ENCODE results near the gene HDAC5.
"Not testable (repeated sequence)": the region's sequence is repeated elsewhere in the genome, so short reads cannot be mapped to it uniquely, and the experiment has no call there.

The HDAC5 gene

DNA sequence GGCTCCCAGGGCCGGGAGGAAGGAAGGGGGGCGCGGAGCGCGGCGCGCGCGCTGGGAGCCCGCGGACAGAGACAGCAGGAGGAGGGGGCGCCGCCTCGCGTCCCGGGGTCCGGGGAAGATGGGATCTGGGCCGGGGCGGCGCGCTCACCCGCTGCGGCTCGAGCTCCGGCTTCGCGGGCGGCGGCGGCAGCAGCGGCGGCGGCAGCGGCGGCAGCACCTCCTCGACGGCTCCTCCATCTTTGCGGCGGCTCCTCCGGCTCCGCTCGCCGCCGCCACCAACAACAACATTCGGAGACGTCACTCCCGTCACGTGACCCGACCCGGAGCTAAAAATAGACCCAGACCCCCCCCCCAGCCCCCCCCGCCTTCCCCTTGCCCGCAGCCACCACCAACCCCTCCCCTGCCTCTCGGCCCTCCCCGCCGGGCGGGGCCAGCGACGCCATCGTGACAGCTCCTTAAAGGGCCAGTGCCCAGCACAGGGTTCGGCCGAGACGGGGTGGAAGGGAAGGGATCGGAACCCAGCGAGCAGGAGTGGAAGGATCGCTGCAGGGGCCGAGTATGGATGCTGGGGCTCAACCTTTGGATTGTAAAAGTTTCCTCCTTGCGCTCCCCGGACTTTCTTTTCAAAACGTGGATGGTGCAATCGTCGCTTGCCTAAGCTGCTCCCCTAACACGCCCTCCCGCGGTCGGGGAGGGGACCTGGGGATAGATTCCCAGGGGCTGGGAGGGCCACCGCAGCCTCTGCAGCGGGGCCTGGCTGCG is at the start of gene HDAC5:
TSS of gene HDAC5 (minus strand) at position 286 of the 762 bp plus-strand sequence. CDS start 6,126 bp downstream, outside the sequence.
- peak; percentile 94 for DNase-seq

DNA sequence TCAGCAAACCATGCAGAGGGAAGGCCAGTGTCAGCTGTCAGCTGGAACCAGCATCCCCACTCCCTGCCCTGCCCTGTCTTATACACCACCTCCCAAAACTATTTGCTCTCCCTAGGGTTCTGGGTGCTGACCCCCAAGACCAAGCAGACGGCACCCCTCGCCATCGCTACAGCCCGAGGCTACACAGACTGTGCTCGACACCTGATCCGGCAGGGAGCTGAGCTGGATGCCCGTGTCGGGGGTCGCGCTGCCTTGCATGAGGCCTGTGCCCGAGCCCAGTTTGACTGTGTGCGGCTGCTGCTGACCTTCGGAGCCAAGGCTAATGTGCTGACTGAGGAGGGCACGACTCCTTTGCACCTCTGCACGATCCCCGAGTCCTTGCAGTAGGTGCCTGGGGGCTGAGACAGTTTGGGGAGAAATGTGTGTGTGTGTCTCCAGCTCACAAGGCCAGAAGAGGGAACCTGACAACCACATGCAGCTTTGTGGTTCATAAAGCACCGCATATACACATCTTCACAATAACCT is 48.6 kb upstream of the HDAC5 start:
- no peak for DNase-seq

DNA sequence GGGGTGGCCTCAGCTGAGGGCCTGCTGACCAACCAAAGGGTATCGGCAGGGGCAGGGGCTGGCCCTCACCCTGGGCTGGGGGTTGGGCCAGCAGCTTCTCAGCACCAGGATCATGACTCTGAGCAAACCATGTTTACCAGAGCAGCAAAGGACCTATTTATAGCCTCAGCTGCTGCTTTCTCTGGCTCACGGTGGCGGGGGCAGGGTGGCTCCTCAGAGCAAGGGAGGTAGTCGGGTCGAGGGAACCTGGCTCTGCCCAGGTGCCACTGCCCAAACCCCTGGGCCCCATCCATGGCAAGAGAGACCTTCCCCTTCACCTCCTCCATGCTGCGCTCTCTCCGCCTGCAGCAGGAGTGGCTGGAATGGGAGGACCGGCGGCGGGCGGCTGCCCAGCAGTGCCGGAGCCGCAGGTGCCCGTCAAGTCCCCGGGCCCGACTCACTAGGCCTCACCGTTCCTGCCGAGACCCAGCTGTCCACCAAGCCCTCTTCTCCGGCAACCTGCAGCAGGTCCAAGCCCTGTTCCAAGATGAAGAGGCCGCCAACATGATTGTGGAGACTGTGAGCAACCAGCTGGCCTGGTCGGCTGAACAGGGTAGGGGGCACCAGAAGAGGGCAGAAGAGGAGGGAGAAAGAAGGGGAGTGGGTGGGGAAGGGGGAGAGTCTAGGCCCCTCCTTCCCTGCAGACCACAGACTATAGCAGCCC is 47.2 kb upstream of the HDAC5 start, which contains the start of gene ASB16:
TSS of gene ASB16 (plus strand) at position 206 of the 703 bp plus-strand sequence. CDS start at position 292, 86 bp downstream.
- no peak for DNase-seq

DNA sequence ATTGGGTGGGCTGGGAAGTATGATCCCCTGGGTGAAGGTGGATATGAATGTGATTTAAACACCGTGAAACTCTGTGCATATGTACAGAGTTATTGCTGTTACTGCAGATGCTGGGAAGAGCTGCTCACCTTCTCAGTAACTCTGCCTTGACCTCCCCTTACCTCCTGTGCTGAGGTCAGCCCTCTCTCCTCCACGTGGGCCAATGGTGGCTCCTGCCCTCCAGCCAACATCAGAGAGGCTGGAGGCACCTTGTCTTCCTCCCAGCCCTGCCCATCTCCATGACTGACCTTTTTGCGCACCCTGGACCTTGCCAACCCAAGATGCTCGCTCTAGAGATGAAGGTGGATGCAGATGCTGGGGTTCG is 46.7 kb upstream of the HDAC5 start:
- DNase-seq, result no peak

DNA sequence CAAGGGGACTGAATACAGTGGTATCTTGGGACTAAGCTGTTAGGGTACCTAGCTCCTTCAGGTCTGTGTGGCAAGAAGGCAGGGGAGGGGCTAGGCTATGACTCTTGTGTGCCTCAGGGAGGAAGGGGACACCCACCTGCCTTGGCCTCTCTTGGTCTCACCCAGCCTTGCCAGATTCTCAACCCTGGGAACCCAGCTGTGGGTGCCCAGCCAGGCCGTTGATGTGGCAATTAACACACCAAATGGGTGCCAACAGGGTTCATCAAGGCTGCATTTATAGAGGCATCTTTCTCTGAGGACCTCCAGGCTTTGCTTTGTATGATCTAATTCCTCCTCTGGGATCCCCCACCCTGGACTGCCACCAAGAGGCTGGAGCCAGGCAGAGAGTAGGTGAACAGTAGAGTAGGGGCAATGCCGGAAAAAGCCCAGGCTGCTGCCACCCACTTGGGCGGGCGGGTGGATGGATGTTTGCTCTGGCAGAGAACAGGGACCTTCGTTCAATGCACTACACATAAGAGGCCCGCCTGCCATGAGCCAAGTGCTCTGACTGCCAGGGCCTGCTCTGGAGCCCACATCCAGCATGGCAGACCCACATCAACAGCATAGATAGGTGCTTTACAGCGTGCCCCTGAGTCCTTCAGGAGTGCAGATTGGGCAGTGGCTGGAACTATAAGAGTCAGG is 43.9 kb upstream of the HDAC5 start:
- DNase-seq, result no peak

DNA sequence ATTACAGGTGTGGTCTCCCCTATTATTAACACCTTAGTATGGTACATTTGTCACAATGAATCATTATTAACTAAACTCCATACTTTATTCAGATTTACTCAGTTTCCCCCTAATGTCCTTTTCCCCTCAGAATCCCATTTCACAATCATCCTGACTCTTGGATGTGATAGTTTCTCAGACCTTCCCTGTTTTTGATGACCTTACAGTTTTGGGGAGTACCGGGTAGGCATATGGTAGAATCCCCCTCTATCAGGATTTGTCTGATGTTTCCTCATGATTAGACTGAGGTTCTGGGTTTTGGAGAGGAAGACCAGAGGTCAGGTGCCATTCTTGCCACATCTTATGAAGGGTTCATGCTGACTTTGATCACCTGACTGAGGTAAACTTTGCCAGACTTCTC is 41.0 kb upstream of the HDAC5 start:
- DNase-seq, result no peak

DNA sequence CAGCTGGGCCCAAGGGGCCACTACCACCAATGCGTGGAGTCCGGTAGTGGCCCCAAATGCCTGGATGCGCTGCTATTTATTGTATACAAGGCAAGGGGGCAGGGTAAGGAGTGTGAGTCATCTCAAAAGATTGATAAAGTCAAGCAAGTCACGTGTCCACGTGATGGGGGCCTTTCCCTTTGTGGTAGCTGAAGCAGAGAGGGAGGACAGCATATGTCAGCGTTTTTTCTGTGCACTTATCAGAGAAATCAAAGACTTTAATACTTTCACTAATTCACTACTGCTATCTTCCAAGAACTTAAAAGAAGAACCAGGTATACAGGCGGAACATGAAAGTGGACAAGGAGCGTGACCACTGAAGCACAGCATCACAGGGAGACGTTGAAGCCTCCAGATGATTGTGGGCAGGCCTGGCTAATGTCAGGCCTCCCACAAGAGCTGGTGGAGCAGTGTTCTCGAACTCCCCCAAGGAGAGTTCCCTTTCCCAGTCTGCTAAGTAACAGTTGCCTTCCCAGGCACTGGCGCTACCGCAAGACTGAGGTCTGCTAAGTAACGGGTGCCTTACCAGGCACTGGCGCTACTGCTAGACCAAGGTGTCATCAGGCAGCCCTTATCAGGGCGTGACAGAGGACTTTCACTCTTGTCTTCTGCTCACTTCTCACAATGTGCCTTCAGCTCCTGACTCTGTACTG is 36.2 kb upstream of the HDAC5 start:
- DNase-seq, result no peak

DNA sequence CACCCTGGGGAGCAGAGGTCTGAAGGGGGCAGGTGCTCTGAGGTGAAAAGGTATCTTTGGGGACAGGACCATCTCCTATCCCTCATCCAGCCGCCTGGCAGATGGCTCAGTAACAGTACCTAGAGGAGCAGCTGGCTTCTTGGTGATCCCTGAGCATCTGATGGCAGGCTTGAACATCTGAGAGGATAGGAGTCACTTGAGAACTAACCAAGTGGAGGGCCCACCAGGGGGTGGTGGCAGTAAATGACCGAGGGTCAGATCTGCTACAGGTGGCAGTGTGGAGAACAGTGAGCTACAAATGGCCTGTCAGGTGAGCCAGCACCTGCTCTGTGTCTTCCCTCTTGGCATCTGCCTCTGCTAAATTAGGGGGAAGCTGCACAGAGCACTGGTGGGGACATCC is 32.0 kb upstream of the HDAC5 start:
- DNase-seq, result no peak

DNA sequence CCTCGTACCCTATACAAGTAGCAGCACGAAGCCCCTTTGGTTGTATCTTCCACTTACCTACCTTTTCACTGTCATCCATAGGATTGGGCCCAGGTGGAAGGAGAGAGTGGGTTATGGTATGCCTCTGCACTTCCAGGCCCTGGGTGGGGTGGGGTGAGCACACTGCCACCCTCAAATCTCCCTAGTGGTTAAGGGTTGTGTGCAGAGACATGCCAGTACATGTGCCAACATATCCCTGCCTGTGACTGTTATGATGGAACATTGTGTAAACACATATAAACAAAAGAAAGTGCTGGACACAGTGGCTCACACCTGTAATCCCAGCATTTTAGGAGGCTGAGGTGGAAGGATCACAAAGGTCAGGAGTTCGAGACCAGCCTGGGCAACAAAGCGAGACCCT is 29.4 kb upstream of the HDAC5 start:
- DNase-seq, result no peak

DNA sequence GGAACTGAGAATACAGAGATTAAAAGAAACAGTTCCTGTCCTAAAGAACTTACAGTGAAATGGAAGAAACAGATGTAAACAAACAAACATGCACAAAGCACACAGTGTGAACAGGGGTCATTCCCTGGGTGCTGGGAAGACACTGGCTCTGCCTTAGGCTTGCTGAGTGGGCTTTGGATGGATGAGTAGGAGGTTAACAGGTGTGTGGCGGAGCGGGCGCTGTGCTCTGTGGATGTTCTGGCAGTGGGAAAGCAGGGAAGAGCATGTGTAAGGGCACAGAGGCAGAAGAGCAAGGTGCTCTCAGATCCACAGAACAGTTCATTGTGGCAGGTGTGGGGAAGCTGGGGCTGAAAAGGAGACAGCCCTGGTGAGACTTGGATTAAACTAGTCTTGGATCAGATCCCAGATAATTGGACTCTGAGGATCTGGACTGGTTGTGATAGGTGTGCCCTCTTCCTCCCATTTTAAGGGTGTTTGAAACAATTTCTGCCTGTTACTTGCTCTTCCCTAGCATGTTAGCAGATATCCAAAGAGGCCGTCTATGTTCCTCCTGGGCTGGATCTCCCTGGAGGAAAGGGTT is 26.4 kb upstream of the HDAC5 start:
- no peak for DNase-seq

DNA sequence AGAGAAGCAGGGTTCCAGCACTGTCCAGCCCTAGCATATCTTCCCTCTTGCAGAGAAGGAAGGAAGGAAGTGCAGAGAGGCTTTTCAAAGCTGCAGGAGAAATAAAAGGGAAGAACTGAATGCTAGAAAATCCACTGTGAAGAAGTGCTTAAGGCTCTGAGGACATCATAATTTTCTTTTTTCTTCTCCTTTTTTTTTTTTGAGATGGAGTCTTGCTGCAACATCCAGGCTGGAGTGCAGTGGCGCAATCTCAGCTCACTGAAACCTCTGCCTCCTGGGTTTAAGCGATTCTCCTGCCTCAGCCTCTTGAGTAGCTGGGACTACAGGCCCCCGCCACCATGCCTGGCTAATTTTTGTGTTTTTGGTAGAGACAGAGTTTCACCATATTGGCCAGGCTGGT is 25.6 kb upstream of the HDAC5 start:
- peak; percentile 47 for DNase-seq

DNA sequence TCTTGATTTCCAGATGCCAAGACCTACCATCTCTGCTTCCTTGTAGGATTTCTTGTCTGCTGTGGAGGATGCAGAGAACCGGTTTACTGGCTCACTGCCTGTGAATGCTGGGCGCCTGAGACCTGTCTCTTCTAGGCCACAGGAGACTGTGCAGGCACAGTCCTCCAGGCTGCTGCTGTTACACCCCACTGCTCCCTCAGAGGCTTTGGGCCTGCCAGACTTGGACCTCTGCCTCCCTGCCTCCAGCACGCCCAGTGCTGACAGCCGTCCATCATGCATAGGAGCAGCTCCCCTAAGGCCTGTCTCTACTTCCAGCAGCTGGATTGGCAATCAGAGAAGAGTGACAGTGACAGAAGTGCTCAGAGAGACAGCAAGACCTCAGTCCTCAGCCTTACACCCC is 24.4 kb upstream of the HDAC5 start:
- DNase-seq, result no peak

DNA sequence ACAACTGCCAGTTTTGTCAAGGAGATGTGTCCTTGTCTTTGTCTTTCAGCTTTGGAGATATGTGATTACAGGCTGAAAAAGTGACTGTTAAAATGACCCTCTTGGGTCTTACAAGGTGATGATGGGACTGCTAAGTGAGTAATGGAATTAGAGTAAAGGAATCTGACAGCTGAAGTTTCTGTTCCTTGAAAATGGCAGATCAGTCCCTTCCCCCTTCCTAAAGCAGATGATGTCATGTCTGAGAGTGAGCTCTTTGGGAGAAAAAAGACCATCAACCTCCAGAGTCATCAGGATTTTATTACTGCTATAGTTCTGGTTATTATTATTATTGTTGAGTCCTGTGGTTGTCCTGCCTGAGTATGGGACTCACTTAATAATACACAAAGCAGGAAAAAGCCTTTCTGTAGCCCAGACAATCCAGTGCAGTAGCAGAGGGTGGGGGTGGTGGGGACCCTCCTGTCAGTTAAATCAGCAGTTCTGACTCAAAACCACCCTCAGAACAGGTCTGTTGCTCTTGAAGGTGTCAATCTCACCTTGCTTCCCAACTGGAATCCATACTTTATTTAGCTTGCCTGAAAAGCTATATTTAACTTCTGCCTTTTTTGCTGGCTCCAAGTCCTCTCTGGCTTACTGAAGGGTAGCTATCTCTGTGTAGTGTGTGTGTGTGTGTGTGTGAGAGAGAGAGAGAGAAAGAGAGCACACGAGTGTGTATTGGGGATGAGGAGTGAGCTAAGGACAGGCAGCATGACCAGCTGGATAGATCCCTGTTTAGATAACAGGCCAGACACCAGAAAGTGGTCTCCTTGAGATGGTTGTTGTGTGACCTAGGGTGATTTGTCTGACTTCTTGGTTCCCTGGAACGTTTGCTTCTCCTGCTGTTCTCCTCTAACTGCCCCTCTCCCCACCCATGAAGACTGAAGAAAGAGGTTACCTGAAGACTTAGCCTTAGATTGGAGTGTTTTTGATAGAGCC is 23.2 kb upstream of the HDAC5 start:
- peak; percentile 85 for DNase-seq

DNA sequence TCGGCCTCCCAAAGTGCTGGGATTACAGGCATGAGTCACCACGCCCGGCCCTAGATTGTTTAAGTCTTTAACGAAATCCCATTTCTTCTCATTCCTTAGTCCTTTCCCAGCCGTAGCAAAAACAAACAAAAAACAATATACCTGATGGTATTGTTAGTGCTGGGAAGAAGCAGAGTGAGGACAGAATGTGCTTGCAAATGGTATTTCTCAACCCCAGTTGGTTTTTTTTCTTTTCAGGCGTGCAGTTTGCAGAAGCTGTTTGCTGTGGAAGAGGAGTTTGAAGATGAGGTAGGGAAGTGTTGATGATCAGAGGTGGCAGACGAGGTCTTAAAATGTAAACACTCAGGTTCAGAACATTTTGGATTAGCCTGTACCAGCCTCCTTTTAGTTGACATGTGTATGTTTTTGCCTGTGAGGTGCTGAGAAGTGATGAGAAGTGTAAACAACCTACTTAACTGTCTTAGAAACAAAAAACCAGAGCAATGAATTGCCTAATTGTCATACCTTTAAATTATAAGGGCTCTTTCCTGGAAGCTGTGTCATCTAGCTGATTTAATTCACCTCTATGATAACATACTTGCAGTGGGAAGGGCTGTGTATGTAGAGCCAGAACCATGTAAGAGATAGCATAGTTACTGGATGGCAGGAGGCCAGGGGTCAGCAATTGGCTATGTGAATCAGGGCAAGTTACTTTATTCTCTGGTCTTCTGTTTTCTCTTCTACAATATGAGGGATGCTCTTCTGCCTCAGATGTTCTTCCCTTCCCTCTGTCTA is 21.7 kb upstream of the HDAC5 start:
- no peak for DNase-seq

DNA sequence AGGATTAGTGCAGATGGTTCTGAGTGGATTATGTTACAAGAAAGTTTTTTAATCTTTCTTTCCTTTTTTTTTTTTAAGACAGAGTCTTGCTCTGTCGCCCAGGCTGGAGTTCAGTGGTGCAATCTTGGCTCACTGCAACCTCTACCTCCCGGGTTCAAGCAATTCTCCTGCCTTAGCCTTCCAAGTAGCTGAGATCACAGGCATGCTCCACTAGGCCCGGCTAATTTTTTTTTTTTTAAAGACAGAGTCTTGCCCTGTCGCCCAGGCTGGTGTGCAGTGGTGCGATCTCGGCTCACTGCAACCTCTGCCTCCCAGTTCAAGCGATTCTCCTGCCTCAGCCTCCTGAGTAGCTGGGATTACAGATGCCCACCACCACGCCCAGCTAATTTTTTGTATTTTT is 20.5 kb upstream of the HDAC5 start:
- DNase-seq, result not testable (repeated sequence)

DNA sequence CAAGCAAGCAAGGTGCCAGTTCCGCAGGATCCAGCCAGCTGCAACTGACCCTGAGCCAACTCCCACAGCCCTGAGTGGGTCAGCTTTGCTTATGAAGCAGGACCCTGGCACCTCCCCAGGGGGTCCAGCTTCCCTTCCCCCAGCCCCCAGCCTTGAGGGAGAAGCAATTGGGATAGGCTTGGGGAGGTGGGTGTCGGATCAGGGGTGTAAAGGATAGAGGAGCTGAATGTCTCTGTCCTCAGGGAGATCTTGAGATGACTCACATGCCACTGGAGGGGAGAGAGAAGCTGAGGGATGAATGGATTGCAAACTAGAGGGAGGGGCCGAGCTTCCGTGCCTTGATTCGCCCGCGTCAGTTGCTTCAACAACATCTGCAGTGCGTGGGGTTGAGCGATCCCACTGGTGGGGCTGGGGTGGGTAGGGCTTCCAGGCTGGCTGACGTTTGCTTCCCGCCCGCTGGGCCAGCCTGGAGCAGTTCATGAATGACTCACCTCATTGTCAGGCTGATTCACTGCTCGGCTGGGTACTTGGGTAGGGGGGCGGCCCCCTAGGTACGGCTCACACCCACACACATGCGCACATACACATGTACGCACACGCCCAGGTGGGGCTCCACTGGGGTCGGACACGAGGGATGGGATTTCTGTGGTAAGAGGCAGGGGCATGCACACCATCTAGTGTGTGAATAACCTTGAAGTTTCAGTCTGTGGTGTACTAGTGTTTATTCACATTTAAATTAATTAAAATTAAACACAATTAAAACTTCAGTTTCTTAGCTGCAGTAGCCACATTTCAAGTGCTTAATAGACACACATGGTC is 14.7 kb upstream of the HDAC5 start:
- peak; percentile 93 for DNase-seq

DNA sequence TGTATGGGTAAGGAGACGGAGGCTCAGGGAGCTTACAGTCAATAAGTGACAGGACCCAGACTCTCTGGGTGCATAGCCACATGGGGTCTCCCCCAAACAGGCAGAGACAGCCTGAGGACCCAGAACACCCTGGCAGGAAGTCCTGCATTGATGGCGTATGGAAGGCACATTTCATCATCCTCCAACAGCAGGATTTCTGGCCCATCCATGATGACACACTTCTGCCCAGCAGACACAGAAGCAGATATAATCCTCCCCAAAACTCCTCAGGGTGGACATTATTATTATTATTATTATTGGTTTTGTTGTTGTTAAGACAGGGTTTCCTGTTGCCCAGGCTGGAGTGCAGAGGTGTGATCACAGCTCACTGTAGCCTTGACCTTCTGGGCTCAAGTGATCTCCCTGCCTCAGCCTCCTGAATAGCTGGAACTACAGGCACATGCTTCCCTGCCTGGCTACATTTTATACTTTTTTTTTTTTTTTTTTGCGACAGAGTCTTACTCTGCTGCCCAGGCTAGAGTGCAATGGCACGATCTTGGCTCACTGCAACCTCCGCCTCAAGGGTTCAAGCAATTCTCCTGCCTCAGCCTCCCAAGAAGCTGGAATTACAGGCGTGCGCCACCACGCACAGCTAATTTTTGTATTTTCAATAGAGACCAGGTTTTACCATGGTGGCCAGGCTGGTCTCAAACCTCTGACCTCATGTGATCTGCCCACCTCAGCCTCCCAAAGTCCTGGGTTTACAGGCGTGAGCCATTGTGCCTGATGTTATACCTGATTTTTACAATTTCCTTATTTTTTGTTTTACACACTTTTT is 11.5 kb upstream of the HDAC5 start:
- no peak for DNase-seq

DNA sequence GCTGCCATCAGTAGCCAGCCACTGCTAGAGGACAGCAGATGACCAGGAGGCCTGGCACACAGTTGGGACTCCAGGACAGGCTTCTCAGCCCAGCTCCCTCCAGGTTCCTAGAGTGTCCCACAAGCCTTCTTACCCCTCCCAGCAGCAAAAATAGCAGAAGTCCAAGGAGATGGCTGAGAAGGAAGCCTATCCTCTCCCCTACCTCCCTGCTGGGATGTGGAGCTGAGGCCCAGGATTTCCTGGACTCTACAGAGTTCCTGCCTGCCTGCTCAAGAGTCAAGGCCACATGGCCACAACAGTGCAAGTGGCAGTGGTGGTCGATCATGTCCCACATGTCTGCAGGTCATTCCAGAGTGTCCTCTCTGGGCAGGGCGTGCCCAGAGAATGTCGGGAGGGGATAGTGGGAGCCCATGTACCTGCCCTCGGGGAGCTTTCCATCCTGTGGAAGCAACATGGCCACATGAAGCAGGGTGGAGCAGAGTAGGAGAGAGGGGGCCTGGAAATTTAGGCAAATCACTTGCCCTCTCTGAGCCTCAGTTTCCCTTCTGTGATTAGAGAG is 10.6 kb upstream of the HDAC5 start:
- no peak for DNase-seq
